T-helper 17 cell (primary cell): Measurements from ENCODE around the gene SHC2. TPM values are rescaled to one million over a fixed set of nuclear protein-coding genes. Genes with fewer than 3 reads are reported as not detected.

Source experiments
- ATAC-seq: fragments of 150-1000 bp; cut with Tn5 transposase; 2 replicates; pipeline ENCODE4 v1.10.0; 2021; ENCODE audit warnings: mild to moderate bottlenecking, moderate library complexity
- DNase-seq, 3 donors: peaks; one replicate each; pipeline versions ENCODE4 v3.0.0 to v3.0.0-alpha.2; 2020 to 2021
- H3K9me3 ChIP-seq: one replicate; pipeline ENCODE4 v1.7.0; 2013; ENCODE audit warnings: low read length, mild to moderate bottlenecking; ENCODE audit not compliant: control insufficient read depth, poor library complexity, severe bottlenecking
- H3K27ac Mint-ChIP-seq: one replicate; pipeline ENCODE4 v1.8.0; 2022; ENCODE audit warnings: mild to moderate bottlenecking, moderate library complexity, mixed read lengths
- H3K27me3 Mint-ChIP-seq: one replicate; pipeline ENCODE4 v1.8.0; 2022; ENCODE audit warnings: mixed read lengths
- H3K36me3 Mint-ChIP-seq: one replicate; pipeline ENCODE4 v1.8.0; 2022; ENCODE audit warnings: low read depth, mixed read lengths
- H3K4me1 Mint-ChIP-seq: one replicate; pipeline ENCODE4 v1.8.0; 2022; ENCODE audit warnings: mild to moderate bottlenecking, mixed read lengths
- H3K4me3 Mint-ChIP-seq: one replicate; pipeline ENCODE4 v1.8.0; 2022; ENCODE audit warnings: mild to moderate bottlenecking, moderate library complexity, mixed read lengths
- total RNA-seq, 4 donors: library from RNA in 2 of 4; stranded (reverse) in 2 of 4; gene quantifications; one replicate each; pipeline ENCODE4 v1.2.3 and lab custom pipeline; 2022 to 2026

The SHC2 gene
- total RNA-seq, 2 donors from 2014 or later = not detected

DNA sequence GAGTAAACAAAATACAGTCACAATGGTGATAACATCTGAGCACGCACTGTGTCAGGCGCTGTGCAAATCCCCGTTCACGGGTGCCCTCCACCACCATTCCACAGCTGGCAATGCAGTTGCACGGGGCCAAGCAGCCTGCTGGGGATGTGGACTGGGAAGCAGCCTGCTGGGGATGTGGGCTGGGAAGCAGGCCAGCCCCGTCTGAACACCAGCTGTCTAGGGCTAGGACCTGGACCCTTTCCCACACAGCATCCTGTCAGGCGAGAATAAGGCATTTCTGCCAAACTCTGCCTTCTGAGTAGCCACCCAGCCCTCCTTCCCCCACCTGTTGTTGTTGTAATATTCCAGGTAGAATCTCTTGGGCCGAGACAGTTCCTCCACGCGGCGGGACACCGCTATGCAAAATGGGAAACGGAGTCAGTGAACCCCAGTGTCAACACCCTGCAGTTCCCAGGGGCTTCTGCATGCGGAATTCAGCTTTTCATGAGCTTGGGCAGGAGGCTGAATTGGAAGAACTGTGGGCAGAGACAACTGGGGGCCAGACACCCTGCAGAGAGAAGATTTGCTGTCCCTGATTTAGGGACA, 88.4 kb downstream of the SHC2 start:
- H3K4me3 Mint-ChIP-seq = no peak overlapping the region
- ATAC-seq (no peak), DNase-seq (no peak)
- no peaks in the 10 kb centered on the region for H3K4me1 Mint-ChIP-seq
- H3K9me3 ChIP-seq = no peaks in the 10 kb centered on the region
- no peaks in the 10 kb centered on the region for H3K36me3 Mint-ChIP-seq
- no peak overlapping the region for H3K27ac Mint-ChIP-seq
- H3K27me3 Mint-ChIP-seq = peaks cover 44% of the 10 kb centered on the region

DNA sequence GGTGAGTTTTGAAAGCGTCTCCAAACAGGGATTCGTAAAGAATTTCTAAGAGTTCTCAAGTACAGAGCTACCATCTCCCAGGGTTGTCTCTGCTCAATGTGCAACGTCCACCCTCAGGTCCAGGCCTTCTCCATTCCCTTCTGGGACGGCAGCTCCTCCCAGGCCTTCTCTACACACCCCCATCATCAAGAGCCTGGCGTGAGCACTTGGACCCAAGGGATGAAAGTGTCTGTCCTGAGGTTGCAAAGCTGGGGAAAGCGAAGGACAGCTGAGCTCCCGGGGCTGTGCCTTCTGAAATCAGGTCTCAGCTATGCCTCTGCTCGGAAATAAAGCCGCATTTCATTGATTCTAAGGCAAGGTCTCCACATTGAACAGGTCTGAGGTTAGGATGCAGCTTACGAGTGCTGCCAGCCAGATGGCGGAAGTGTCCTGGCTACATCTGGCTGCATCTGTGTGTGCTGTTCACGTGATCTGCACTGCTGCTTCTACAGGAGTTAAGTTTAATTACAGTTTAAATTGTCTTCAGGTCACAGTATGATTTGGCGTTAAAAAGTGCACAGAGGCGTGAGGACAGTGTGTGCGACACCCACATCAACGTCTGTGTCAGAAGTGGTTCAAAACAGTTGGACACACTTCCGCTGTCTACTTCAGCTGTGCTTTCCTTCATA, 89.2 kb downstream of the SHC2 start:
- H3K27me3 Mint-ChIP-seq = peaks cover 52% of the 10 kb centered on the region
- no peaks in the 10 kb centered on the region for H3K9me3 ChIP-seq
- no peak overlapping the region for H3K4me3 Mint-ChIP-seq
- H3K36me3 Mint-ChIP-seq = no peaks in the 10 kb centered on the region
- H3K27ac Mint-ChIP-seq = no peak overlapping the region
- no peaks in the 10 kb centered on the region for H3K4me1 Mint-ChIP-seq
- no peak for DNase-seq
- no peak for ATAC-seq

DNA sequence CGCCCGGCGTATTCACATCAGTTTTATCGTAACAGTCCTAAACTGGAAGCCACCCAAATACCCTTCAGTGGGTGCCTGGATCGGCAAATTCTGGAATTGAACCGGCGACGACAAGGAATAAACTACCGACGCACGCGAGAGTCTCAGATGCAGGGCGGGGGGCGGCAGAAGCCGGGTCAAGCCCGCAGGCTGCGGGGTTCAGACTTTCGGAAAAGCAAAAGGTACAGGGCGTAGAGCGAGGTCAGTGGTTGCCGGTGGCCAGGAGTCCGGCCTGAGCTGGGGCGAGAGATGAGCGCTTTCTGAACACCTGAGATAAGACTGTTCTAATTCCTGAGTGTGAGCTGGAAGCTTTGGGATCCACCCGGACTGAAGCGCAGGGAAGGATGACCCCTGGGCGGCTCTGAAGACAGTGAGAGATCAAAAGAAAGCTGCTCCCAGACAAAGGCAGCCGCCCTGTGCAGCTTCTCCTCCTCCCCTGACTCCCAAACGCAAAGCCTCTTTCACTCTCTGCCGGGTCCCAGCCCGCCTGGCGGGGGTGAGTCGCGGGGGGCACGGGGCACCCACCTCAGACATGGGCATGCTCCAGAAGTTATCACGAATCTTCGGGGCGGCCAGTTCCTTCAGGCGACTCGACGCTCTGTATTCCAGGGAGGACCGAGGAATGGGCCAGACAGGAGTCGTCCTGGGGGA, 90.0 kb downstream of the SHC2 start:
- Mint-ChIP-seq H3K36me3 (no peaks in the 10 kb centered on the region), H3K27me3 (peaks cover 55% of the 10 kb centered on the region), H3K27ac (no peak overlapping the region), H3K4me1 (no peaks in the 10 kb centered on the region), H3K4me3 (no peak overlapping the region)
- DNase-seq (no peak), ATAC-seq (no peak)
- no peaks in the 10 kb centered on the region for H3K9me3 ChIP-seq

DNA sequence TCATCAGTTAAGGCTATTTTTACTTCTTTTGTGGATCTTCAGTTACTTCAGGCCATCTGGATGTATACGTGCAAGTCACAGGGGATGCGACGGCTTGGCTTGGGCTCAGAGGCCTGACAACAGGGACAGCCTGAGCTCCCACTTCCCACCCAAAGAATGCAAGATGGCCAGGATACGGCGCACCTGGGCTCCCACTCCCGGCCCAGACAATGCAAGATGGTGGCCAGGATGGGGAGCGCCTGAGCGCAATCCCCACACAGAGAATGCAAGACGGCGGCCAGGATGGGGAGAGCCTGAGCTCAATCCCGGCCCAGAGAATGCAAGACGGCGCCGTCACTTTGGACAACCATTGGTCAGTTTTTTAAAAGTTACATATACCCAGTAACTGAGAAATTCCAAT, 91.0 kb downstream of the SHC2 start:
- Mint-ChIP-seq H3K27ac (no peak overlapping the region), H3K4me1 (no peaks in the 10 kb centered on the region), H3K36me3 (no peaks in the 10 kb centered on the region), H3K4me3 (no peak overlapping the region), H3K27me3 (peaks cover 62% of the 10 kb centered on the region)
- ATAC-seq (no peak), DNase-seq (no peak)
- H3K9me3 ChIP-seq = no peaks in the 10 kb centered on the region

DNA sequence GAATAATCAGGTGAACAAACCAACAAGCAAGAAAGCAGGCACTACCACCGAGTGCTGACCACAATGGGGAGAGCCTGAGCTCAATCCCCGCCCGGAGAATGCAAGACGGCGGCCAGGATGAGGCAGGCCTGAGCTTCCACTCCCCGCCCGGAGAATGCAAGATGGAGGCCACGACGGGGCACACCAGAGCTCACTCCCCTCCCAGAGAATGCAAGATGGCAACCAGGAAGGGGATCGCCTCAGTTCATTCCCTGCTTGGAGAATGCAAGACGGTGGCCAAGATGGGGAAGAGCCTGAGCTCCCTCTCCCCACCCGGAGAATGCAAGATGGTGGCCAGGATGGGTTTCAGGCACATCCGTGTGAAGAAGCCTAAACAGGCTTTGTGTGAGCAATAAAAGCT, 91.6 kb downstream of the SHC2 start:
- H3K27ac Mint-ChIP-seq = no peak overlapping the region
- H3K36me3 Mint-ChIP-seq = no peaks in the 10 kb centered on the region
- no peak overlapping the region for H3K4me3 Mint-ChIP-seq
- H3K9me3 ChIP-seq = no peaks in the 10 kb centered on the region
- H3K27me3 Mint-ChIP-seq = peaks cover 65% of the 10 kb centered on the region
- ATAC-seq (no peak), DNase-seq (no peak)
- no peaks in the 10 kb centered on the region for H3K4me1 Mint-ChIP-seq

- Mint-ChIP-seq H3K27ac (no peak overlapping the region), H3K4me3 (no peak overlapping the region), H3K36me3 (no peaks in the 10 kb centered on the region), H3K27me3 (peaks cover 65% of the 10 kb centered on the region), H3K4me1 (no peaks in the 10 kb centered on the region)
- ATAC-seq (no peak), DNase-seq (no peak)
- H3K9me3 ChIP-seq = no peaks in the 10 kb centered on the region
These were observed 92.2 kb downstream of the SHC2 start for GRCh38 chr19:368630-369024.

DNA sequence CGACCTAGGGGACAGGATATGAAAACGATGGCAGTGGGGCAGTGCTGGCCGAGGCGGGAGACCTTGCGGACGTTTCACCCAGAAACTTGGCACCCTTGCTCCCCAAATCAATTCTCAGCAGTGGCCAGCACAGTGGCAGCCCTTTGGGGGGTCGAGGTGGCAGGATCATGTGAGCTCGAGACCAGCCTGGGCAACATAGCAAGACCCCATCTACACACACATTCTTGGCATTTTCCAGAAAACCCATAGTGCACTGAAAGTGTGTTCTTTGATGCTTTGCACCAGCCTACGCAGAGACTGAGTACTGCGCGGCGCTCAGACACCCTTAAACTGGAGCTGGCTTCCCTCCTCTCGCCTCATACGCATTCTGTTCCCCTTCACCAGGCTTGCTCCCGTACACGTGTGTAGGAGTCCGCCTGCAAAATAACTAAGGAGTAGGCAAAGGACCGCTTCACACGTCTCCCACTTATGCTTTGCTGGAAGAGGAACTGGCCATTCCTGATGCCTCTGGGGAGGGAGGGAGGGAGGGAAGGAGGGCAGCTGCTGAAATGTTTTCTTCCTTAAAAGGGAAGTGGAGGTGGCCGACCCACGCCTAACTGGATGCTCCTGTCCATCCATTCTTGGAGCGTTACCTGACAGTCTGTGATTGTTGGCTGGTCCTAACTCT, 92.7 kb downstream of the SHC2 start:
- no peak overlapping the region for H3K4me3 Mint-ChIP-seq
- H3K27me3 Mint-ChIP-seq = peaks cover 63% of the 10 kb centered on the region
- H3K27ac Mint-ChIP-seq = no peak overlapping the region
- H3K4me1 Mint-ChIP-seq = no peaks in the 10 kb centered on the region
- DNase-seq = no peak
- no peak for ATAC-seq
- H3K9me3 ChIP-seq = no peaks in the 10 kb centered on the region
- H3K36me3 Mint-ChIP-seq = no peaks in the 10 kb centered on the region

DNA sequence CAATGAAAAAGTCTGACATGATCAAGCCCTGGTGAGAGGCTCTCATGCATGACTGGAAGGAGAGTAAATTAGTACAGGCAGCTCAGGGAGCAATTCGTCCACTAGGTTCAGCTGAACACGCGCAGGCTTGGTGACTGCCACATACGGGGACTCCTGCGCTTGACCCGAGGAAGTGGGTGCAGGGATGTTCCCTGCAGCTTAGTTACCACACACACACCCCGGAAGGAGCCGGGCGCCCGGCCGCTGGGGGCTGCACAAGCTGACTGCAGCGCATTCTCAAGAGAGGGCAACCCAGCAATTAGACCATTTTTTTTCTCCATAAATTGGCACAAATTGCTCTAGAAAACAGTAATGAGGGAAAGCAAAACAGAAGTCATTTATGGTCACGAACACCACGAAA, 93.3 kb downstream of the SHC2 start:
- H3K9me3 ChIP-seq = no peaks in the 10 kb centered on the region
- Mint-ChIP-seq H3K27me3 (peaks cover 62% of the 10 kb centered on the region), H3K27ac (no peak overlapping the region), H3K4me1 (no peaks in the 10 kb centered on the region), H3K4me3 (no peak overlapping the region), H3K36me3 (no peaks in the 10 kb centered on the region)
- DNase-seq = no peak
- ATAC-seq = no peak

- peaks cover 58% of the 10 kb centered on the region for H3K27me3 Mint-ChIP-seq
These were observed 93.9 kb downstream of the SHC2 start for GRCh38 chr19:366951-367350.

More at GRCh38 chr19:366951-367350, 93.9 kb downstream of the SHC2 start:
- Mint-ChIP-seq H3K4me1 (no peaks in the 10 kb centered on the region), H3K27ac (no peak overlapping the region), H3K4me3 (no peak overlapping the region), H3K36me3 (no peaks in the 10 kb centered on the region)
- ATAC-seq (no peak), DNase-seq (no peak)
- H3K9me3 ChIP-seq = no peaks in the 10 kb centered on the region

Other genes starting within 250 kb of the SHC2 start
- gene PLPP2, start 169.6 kb downstream of the SHC2 start, total RNA-seq = 1 to 10 TPM in 1 of 2 donors, under 1 TPM in 1; 0.60 to 2.3 TPM
- gene MIER2, start 116.2 kb downstream of the SHC2 start, total RNA-seq = 10 to 100 TPM; 13.1 to 13.8 TPM
- gene C2CD4C, start 51.9 kb downstream of the SHC2 start, total RNA-seq = not detected
- gene MADCAM1, start 35.5 kb upstream of the SHC2 start, total RNA-seq = under 1 TPM; 0.15 to 0.31 TPM
- gene TPGS1, start 46.5 kb upstream of the SHC2 start, total RNA-seq = 10 to 100 TPM; 24.3 to 24.8 TPM
- gene CDC34, start 70.7 kb upstream of the SHC2 start, total RNA-seq = 10 to 100 TPM; 36.2 to 42.0 TPM
- gene GZMM, start 83.0 kb upstream of the SHC2 start, total RNA-seq = 10 to 100 TPM; 43.8 to 45.6 TPM
- 100 to 1,000 TPM; 152 to 165 TPM for gene BSG, start 111.6 kb upstream of the SHC2 start, total RNA-seq
- gene HCN2, start 128.8 kb upstream of the SHC2 start, total RNA-seq = 1 to 10 TPM; 1.1 to 3.0 TPM
- gene POLRMT, start 172.5 kb upstream of the SHC2 start, total RNA-seq = 10 to 100 TPM; 61.3 to 64.7 TPM
- under 1 TPM; 0.65 to 0.68 TPM for gene FGF22, start 178.8 kb upstream of the SHC2 start, total RNA-seq
- gene RNF126, start 202.2 kb upstream of the SHC2 start, total RNA-seq = 100 to 1,000 TPM; 105 to 126 TPM
- gene FSTL3, start 215.4 kb upstream of the SHC2 start, total RNA-seq = 1 to 10 TPM; 1.3 to 2.0 TPM
- not detected for gene PRSS57, start 234.4 kb upstream of the SHC2 start, total RNA-seq
- not detected for gene PALM, start 247.9 kb upstream of the SHC2 start, total RNA-seq